GM18907 (cell line): ENCODE measurements around the gene CRTC1.

Experiments used
- ATAC-seq: cut with Tn5 transposase; IDR thresholded peaks from one replicate; pipeline ENCODE4 v1.9.1; 2021; ENCODE audit warnings: mild to moderate bottlenecking, moderate library complexity; ENCODE audit not compliant: unreplicated experiment

Gene CRTC1

GRCh38 chr19:18765224-18765623 lies 81.7 kb downstream of the CRTC1 start:
- ATAC-seq, result no peak

GRCh38 chr19:18768046-18768771 lies 84.7 kb downstream of the CRTC1 start:
- ATAC-seq, result no peak

GRCh38 chr19:18768997-18769891 lies 85.8 kb downstream of the CRTC1 start:
- no peak for ATAC-seq

- ATAC-seq, result no peak
These were observed 86.6 kb downstream of the CRTC1 start for GRCh38 chr19:18769989-18770528.

- no peak for ATAC-seq
These were observed 87.3 kb downstream of the CRTC1 start for GRCh38 chr19:18770663-18771327.

- no peak for ATAC-seq
These were observed 88.1 kb downstream of the CRTC1 start for GRCh38 chr19:18771328-18772242.

- ATAC-seq, result no peak
These were observed 89.4 kb downstream of the CRTC1 start for GRCh38 chr19:18772620-18773587.

- no peak for ATAC-seq
These were observed 90.2 kb downstream of the CRTC1 start for GRCh38 chr19:18773682-18774081.

GRCh38 chr19:18774107-18774506 lies 90.6 kb downstream of the CRTC1 start:
- no peak for ATAC-seq

- ATAC-seq, result no peak
These were observed 91.4 kb downstream of the CRTC1 start for GRCh38 chr19:18774782-18775444.

DNA sequence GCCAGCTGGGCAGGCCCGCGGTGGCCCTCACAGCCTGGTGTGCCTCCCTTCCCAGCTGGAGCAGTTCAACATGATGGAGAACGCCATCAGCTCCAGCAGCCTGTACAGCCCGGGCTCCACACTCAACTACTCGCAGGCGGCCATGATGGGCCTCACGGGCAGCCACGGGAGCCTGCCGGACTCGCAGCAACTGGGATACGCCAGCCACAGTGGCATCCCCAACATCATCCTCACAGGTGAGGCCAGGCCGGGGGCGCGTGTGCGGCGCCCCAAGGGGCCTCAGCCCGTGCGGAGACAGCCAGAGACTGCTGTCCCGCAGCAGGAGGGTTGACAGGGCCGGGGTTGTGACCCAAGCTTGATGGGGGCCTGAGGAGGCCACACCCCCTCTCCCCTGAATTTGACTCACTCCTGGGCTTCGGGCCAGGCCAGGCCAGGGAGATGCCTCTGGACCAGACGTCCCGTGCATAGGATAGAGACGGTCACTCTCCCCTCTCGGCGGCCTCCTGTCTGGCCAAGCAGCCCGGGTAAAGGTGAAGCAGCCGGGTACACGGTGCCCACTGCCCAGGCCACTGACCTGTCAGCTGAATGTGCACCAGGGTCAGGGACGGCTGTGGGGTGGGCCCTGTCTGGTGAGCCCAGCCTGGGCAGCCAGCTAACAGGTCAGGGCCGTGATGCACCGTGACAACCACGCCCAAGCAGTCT lies 92.3 kb downstream of the CRTC1 start:
- ATAC-seq, result no peak

DNA sequence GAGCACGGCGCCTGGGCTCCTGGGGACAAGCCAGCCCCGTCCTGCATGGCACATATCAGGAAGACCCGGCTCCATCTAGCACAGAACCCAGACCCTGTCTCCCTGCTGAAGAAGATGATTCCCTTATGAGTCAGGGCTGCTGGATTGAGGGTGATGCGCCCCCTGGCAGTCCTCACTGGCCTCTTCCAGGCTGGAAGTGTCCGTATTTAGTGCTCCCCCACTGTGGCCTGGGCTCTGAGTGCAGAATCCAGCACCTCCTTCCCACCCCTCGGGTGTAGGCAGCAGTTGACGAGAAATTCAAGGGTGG lies 92.8 kb downstream of the CRTC1 start:
- ATAC-seq, result no peak

DNA sequence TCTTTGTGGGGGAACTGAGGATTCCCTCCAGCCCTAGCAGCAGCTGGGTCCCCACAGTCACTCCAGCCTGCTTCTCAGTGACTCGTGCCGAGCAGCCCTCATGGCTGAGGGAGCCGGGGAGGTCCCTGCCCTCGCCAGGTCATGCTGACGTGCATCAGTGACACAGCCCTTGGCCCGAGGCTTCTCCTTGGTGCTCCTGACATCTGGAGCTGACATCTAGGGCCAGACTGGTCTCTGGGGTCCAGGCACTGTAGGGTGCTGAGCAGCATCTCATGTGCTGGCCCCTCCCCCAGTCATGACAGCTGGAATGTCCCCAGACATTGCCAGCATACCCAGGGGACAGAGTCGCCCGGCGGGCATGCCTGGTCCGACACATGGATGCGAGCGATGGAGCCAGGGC lies 93.3 kb downstream of the CRTC1 start:
- ATAC-seq, result no peak

- no peak for ATAC-seq
These were observed 94.0 kb downstream of the CRTC1 start for GRCh38 chr19:18777301-18778075.

DNA sequence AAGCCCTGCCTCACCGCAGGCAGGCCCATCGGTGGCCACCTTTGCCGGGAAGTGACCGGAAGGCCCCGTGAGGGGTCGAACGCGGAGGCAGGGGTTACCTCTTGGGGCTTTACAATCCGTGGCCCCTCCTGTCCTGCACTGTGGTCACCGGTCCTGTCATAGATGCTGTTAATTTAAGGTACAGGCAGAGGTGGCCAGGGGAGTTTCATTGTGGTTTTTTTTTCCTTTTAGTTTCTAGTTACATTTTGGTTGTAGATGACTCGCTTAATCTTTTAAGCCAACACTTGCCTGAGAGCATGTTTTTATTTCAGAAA lies 94.6 kb downstream of the CRTC1 start:
- no peak for ATAC-seq

GRCh38 chr19:18778826-18779495 lies 95.5 kb downstream of the CRTC1 start:
- no peak for ATAC-seq

GRCh38 chr19:18780081-18780480 lies 96.6 kb downstream of the CRTC1 start:
- no peak for ATAC-seq
